GM18861 (cell line): Measurements from ENCODE around the gene CALML6.

Experiments
- ATAC-seq: cut with Tn5 transposase; IDR thresholded peaks from one replicate; pipeline ENCODE4 v1.9.1; 2021; ENCODE audit not compliant: unreplicated experiment

CALML6 gene

DNA sequence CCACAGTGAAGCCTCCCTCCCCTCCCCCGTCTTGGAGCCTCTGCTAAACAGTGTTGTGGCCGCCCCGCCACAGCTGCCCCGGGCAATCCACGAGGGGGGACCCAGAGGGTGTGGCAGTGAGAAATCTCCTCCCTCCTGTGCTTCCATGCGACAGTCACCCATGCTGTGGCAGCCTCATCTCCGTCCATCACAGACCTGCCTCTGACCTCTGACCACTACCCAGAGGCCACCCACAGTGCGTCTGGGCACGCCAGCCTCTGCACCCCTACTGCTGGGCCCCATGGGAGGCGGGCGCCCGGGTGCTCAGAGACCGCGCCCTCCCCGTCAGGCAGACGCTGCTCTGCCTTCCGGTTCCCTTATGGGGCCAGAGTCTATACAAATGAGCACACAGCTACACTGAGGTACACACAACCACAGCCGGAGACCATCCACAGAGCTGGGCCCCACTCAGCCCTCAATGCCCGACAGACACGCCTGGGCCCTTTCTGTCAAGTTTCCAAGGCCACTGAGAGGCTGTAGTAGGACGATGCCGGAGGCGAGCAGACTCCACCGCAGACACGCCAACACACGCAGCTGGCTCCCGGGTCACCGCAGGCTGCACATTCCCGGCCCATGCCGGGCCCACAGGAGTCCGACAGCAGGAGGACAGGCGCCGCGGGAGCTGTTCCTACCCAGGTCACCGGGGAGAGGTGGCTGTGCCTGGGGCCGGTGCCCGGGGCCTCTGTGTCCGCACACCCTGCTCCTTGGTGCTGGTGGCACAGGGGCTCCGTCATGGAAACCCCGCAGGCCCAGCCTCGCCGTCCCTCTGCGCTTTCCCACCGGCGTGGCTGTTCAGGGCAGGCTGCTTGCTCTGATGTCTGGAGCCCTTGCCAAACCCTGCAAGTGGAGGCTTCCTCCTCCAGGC, 27.9 kb downstream of the CALML6 start:
- no peak for ATAC-seq

DNA sequence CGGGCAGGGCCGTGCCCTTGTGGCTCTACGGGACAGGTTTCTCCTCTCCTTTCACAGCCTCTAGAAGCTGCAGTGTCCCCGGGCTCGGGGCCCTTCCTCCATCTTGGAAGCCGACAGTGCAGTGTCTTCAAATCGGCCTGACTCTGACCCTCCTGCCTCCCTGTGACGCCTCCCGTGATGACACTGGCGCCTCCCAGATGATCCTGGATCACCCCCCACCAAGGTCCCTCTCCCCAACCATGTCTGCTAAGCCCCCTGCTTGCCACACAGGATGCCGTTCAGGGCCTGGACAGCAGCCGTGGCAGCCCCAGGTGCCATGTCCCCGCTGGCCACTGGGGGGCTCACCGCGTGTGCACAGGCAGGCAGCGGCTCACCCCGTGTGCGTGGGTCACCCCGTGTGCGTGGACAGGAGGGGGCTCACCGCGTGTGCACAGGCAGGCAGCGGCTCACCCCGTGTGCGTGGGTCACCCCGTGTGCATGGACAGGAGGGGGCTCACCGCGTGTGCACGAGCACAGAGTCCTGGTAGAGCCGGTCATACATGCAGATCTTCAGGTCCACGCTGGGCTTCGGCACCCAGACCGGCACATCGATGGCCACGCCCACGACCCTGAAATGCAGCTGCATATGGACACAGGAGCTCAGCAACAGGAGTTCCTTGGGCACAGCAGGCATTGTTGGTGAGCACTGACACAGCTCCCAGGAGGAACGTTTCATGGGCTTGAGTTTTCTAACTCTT, 28.9 kb downstream of the CALML6 start:
- no peak for ATAC-seq

DNA sequence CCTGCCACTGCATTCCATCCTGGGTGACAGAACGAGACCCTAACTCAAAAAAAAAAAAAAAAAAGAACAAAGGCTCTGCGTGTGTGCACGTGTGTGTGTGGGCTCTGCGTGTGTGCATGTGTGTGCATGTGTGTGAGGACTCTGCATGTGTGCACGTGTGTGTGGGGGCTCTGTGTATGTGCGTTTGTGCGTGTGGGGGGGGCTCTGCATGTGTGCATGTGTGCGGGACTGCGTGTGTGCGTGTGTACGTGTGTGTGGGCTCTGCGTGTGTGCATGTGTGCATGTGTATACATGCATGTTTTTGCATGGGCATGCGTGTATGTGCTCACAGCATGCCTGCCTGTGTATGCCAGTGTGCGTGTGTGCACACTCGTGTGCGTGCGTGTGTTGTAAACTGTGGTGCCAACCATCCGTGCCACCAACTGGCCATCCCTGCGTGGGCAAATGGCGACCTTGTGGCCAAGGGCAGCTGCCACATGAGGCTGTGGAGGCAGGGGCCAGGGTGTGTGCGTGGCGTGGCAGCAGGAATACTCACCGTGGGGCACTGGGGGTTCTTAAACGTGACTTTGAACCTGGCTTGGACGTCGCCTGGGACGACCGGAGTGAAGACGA, 30.8 kb downstream of the CALML6 start:
- ATAC-seq = no peak

DNA sequence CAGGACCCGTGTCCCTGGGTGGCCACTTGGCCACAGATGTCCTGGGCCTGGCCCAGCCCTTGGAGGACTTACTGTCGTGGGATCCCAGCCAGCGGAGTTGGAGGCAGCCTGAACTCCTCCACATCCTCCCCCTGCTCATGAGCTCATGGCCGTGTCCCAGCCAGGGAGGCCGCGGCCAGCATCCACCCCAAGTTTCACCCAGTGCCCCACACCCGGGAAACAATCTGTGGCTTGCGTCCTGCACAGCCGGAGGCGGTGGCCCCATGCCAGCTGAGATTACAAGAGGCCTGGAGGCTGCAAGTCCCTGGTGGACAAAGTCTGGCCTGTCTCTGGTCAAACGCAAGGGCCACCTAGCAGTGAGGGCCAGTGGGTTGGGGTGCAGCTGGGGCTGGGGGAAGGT, 31.5 kb downstream of the CALML6 start:
- ATAC-seq = no peak

DNA sequence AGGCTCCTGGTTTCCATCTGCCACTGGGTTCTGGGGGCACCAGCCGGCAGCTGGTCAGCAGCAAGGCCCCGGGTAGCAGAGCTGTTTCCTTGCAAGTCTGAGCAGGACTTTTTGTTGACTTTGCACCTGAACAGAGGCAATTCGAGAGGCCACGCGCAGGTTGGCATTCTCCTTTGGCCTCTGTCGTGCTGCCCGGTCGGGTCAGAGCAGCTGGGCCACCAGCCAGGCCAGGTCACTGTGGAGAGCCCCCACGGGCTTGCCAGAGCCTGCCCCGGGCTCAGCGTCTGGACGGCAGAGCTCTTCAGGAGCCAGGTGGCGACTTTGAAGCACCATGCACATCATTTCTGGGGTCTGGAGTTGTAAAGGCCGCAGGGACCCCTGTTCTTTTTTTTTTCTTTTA, 32.4 kb downstream of the CALML6 start:
- ATAC-seq = no peak

DNA sequence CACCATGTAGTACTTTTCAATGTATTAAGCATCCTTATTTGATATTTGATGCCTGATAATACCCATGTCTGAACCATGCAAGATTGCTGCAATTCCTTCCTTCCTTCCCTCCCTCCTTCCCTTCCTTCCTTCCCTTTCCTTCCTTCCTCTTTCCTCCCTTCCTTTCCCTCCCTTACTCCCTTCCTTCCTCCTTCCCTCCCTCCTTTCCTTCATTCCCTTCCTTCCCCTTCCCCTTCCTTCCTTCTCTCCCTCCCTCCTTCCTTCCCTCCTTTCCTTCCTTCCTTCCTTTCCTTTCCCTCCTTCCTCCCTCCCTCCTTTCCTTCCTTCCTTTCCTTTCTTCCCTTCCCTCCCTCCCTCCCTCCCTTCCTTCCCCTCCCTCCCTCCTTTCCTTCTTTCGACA, 33.7 kb downstream of the CALML6 start:
- no peak for ATAC-seq

DNA sequence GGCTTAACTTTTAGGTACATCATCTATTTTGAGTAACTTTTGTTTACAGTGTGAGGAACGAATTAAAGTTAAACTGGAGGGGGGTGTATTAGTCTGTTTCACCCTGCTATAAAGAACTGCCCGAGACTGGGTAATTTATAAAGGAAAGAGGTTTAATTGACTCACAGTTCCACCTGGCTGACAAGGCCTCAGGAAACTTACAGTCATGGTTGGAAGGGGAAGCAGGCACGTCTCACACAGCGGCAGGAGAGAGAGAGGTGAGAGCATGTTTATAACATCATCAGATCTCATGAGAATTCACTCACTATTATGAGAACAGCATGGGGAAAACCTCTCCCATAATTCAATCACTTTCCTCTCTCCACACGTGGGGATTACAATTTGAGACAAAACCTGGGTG, 35.9 kb downstream of the CALML6 start:
- ATAC-seq = no peak

DNA sequence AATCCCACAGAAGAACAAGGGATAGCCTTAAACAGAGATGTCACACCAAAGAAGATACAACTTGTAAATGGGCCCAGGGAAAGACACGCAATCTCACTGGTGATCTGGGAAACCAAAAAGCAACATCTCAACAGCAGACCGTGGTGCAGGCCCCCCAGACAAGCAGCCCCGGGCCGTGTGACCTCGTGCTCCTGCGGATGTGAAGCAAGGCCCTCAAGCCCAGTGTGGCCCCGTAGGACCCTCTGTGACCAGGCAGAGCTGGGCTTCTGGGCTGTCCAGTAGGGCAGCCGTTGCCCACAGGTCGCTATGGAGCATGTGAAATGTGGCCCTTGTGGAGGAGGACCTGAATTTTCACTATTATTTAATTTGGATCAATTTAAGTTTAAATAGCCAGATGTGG, 39.0 kb downstream of the CALML6 start:
- no peak for ATAC-seq

DNA sequence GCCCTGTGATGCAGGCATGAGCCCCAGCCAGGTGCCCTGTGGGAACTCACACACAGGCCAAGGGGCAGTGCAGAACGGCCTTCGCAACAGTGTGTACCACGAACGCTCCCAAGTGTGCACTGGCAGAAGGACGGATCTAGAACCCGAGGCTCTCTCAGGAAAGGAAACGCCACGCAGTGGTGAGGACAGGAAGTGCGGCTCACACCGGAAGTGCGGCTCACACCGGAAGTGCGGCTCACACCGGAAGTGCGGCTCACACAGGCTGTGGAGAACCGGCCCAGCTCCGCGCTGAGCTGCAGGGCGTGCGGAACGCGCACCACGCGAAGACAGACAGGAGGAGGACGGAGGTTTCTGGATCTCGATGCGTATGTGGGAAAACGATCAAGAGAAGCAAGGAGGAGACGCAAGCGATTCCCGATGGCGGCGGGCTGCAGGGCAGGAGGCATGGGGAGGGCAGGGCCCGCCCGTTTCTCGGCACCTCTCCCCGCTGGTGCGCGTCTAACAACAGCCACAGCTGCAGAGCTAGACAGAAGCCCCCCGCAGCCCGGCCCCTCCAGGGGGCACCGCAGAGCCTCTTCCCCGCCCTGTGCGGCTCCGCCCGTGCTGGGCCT, 39.9 kb downstream of the CALML6 start:
- no peak for ATAC-seq

DNA sequence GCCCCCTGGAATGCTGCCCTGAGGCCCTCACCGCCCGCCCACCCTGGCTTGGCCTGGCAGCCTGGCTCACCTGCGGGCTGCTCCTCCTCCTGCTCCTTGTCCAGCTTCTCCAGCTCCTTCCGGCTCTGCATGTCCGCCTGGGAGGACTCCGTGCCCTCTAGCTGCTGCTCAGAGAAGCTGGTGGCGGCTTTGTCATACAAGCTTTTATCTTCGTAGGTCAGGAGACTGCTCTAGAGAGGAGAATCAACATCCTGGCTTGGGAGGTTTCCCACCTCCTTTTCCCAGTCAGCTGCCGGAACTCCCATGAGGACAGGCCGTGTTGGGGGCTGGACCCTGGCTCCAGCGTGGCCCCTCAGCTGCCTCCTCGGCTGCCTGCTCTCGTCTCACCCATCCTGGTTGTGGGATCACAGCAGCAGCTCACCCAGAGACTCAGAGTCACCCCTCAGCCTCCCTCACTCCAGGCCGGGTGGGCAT, 40.6 kb downstream of the CALML6 start:
- no peak for ATAC-seq

DNA sequence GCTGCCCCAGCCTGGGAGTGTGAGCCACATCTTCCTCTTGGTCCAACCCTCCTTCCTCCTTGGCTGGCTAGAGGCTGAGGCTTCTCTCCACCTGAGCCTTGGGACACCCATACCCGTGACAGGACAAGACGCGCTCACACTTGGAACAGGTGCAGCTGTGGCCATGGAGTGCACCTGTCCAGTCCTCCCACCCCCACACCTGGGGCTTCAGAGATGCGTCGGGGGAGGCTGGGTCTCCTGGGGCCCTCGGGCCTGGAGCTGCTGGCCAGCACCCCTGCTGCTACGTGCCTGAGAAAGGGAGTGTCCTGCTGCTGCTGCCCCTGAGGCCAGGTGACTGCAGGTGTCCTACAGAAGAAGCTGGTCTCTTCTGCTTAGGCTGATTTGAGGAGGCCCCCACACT, 41.0 kb downstream of the CALML6 start:
- ATAC-seq = no peak

DNA sequence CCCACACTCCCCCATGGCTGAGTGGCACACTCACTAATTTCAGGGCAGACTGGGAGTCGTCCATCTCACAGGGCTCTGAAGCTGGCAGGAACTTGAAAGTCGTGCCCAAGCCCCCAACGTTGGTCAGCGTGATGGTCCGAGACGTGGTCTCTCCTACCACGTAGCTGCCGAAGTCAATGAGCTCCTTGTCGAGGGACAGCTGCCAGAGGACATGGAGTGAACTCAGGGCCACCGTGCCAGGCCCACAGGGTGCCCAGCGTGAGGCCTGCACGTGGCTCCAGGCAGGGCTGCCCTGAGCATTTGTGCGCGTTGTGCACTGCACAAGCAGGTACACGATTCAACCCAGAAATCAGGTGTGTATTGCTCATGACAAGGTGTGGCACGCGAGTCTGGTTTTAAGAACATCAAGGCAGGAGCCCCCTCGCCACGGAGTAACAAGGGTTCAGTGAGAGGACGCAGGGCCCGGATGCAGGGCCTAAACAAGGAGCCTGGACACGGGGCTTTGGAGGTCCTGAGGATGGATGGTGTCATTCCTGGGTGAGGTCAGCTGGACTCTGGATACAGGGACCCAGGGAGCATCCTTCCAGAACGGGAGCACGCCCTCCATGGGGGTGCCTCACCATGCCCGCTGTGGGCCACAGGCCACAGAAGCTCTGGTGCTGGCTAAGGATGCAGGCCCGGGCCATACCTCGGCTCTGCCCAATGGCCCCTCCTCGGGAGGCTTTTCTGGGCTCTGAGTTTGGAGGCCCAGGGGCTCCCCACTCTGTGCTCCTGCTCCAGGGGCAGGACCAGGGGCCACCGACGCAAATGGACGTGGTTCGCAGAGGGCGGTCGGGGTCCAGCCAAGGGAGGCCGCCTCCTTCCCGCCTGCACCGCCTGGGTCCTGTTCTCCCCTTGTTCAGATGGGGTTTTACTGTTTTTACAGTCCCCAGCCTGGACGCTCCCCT, 41.8 kb downstream of the CALML6 start:
- ATAC-seq = no peak

DNA sequence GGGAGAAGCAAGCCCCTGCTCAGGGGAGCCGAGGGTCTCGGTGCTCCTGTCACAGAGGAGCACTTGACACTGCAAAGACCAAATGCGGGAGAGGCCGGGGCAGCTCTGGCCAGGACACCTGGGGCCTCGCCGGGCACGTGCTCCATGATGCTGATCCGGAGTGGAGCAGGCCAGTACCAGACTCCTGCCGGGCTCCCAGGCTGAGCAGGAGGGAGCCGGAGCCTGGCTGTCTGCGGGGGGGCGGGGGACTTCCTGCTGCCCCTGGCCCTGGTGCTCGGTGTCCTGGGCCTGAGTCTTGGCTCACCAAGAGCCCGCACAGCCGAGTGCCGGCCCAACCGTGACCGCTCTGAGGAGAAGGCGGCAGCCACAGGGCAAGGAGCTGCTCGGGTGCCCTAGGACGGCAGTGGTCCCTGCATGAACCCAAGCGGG, 42.5 kb downstream of the CALML6 start:
- no peak for ATAC-seq

DNA sequence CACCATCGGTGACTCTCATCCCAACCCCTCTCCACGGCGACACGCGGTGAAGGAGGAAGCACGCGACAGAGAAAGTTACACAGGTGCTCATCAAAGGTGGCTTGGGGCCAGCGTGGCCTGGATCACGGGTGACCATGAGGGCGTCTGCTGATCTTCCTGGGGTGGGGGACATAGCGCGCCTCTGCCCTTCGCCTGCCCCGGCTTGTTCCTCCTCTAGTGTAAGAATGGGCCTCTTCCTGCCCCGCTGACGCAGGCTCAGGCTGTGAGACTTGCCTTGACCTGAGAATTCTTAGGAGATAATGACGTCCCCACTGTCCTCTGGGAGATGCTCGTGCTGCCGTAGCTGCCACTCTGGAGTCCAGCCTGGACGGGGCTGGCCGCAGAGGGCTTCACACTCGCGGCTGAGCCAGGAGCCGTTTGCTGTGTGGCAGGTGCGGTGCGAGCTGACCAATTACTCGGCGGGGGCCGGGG, 43.0 kb downstream of the CALML6 start:
- no peak for ATAC-seq

DNA sequence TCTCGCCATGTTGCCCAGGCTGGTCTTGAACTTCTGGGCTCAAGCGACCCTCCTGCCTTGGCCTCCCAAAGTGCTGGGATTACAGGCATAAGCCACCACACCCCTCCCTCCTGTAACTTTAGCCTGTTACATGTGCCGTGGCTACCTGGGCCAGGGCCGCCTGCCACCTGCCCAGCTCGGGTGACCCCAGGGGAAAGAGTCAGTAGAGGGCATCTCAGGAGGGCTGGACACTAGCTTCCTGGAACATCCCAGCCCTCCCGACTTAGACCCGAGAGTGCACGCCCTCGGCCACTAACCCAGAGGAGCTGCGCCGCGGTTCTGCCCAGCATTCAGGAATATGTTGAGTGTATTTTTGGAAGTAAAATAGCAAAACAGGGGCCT, 44.4 kb downstream of the CALML6 start:
- no peak for ATAC-seq

DNA sequence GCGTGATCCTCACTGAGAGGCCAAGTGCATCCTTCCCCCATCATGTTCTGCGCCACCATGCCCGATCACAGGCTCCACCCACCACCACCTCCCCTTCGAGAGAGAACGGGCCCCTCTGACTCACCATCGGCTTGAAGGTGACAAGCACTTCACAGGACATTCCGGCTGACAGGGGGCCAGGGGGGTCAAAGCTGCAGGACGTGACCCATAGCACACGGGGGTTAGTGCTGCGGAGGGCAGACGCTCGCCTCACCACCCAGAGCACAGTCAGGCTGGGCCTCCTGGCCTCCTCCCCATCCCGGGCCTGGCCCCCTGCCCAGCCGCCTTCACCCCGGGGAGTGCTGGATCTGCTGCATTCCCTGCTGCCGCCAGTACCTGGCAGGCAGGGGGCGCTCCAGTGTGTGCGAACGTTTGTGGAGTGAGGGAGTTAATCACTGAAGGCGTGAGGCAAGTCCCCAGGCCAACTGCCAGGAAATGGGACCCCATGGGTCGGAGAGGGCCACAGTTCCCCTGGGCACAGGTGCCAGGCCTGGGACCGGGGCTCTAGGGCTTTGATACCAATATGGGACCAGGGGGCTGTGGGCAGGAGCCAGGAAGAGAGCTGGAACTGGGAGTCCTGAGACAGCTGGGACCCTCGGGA, 44.9 kb downstream of the CALML6 start:
- no peak for ATAC-seq

DNA sequence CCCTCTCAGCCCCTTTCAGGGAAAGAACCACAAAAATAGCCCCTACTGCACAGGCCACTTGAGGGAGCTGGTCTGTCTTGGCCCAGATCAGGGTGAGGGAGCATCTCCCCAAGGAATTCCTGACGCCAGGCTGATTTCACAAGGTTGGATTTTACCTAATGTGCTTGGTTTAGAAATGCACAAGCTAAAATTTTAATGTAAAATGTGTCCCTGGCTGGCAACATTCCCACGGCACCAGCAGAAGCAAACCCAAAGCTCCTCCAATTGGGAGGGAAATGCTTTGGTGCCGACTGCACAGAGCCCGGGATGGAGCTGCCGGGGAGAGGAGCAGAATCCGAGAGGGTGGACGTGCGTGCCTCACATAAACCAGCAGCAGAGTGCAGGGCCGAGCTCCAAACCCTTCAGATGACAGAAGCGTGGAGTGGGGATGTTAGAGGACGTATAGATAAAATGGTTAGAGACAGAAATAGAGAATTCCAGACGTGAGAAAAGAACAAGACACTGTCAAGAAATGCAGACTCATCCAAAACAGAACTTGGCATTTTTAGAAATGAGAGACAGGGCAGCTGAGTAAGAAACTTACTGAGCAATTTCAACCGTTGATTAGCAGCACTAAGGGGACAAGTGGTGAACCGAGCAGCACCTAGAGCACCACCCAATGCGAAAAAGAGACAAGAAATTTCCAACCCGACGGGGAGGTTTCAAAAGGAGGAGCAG, 45.6 kb downstream of the CALML6 start:
- no peak for ATAC-seq

DNA sequence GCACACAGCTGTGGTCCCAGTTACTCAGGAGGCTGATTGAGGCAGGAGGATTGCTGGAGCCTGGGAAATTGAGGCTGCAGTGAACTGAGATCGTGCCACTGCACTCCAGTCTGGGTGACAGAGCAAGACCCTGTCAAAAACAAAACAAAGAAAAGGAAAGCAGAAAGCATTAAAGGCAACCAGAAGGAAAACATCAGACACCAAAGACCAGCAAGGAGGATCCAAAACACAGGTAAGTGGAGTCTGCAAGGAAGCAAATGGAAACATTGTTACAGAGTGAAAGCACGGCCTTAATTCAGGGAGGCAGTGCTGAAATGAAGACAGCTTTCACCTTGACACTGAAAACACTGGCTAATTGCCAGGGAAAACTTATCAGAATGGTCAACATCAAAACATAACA, 47.7 kb downstream of the CALML6 start:
- ATAC-seq = no peak

DNA sequence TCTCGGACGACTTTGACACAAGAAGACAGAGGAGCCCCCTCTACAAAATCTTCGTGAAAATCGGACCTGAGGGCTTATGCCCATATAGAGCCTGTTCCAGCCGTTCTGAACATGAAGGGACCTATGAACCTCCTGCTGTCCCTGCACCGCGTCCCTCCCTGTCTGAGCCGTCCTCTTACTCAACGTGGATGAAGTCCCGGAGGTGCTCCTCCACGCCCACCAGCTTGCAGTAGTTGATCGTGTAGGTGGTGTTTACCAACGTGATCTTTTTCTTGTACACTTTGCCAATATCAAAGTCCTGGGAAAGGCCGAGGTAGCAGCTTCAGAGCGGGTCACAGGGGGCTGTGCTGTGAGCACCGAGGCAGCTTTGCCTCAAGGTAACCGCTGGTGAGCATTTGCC, 48.5 kb downstream of the CALML6 start:
- no peak for ATAC-seq
